Kidney epithelial cell (primary cell): ENCODE measurements around the gene HDAC1. TPM values are rescaled to one million over a fixed set of nuclear protein-coding genes. Genes with fewer than 3 reads are reported as not detected.
A peak's percentile ranks its signal among the peaks of the same experiment; 100 is the strongest.

ENCODE experiments used
- DNase-seq: peaks from one replicate; pipeline ENCODE4 v3.0.0-alpha.2; 2010; ENCODE audit warnings: low read depth
- H3K27me3 ChIP-seq: 2 replicates; pipeline ENCODE4 v1.6.0; 2011; ENCODE audit warnings: low read length; ENCODE audit not compliant: control insufficient read depth, insufficient read depth
- H3K36me3 ChIP-seq: 2 replicates; pipeline ENCODE4 v1.5.1; 2011; ENCODE audit warnings: low read length; ENCODE audit not compliant: control insufficient read depth, insufficient read depth
- H3K4me3 ChIP-seq: 2 replicates; pipeline ENCODE4 v1.5.1; 2011; ENCODE audit warnings: low read depth, mild to moderate bottlenecking, control low read depth, low read length
- CTCF ChIP-seq: IDR thresholded peaks from 2 replicates; pipeline ENCODE4 v1.5.1; 2011; ENCODE audit warnings: mild to moderate bottlenecking, moderate library complexity, low read length, control low read depth, inconsistent platforms; ENCODE audit not compliant: insufficient read depth, poor library complexity, severe bottlenecking
- total RNA-seq: library from RNA; depleted of rRNA; stranded (reverse); fragments of >200 nt; gene quantifications from 2 replicates; pipeline ENCODE4 v1.2.3, GENCODE V29; 2015

The HDAC1 gene
- total RNA-seq, 1 donor from 2014 or later = 85.7 TPM

GRCh38 chr1:32349211-32349708 is 57.4 kb downstream of the HDAC1 start:
- Histone ChIP-seq H3K36me3 (no peaks in the 10 kb centered on the region), H3K4me3 (no peak overlapping the region), H3K27me3 (no peaks in the 10 kb centered on the region)
- DNase-seq = no peak
- no peak for TF ChIP-seq CTCF

- no peak for DNase-seq
- peak; percentile 80 for TF ChIP-seq CTCF
- H3K36me3 ChIP-seq = no peaks in the 10 kb centered on the region
- H3K27me3 ChIP-seq = no peaks in the 10 kb centered on the region
- peak overlapping the region; percentile 72 for H3K4me3 ChIP-seq
Observed at GRCh38 chr1:32350785-32351398, 59.0 kb downstream of the HDAC1 start.

DNA sequence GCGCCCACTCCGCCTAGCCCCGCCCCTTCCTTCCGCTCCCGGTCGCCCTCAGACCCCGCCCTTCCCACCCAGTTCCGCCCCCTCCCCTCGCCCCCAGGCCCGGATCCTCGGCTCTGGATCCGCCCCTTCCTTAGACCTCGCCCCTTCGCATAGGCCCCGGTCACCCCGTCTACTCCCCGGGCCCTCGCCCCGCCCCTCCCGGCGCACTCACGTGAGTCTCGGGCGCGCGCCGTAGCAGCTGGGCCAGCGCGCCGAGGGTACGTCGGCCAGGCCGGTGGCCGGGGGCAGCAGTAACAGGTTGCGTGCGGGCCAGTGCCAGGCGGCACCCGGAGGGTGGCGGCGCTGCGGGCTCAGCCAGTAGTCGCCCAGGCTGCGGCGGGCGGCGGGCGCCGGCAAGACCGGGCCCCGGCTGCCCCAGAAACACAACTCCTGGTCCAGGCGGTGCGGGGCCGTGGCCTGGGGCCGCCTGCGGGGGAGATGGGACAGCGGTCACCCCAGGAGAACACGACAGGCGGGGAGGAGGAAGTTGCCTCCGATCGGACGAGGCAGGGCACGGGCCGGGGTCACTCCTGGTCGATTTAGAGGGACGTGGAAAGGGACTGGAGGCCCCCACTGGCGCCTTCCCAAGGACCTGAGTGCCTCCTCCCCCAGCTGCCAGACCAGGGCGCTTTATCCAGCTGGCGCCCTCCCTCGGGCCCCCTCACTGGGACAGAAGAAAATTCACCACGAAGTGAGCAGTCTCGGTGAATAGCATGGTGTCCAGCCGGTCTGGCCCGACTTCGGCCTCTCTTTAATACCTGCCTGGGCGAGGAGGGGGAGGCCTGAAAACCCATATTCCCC is 59.7 kb downstream of the HDAC1 start:
- peak; percentile 20 for TF ChIP-seq CTCF
- H3K36me3 ChIP-seq = no peaks in the 10 kb centered on the region
- H3K4me3 ChIP-seq = peak overlapping the region; percentile 72
- peak; percentile 50 for DNase-seq
- H3K27me3 ChIP-seq = no peaks in the 10 kb centered on the region

DNA sequence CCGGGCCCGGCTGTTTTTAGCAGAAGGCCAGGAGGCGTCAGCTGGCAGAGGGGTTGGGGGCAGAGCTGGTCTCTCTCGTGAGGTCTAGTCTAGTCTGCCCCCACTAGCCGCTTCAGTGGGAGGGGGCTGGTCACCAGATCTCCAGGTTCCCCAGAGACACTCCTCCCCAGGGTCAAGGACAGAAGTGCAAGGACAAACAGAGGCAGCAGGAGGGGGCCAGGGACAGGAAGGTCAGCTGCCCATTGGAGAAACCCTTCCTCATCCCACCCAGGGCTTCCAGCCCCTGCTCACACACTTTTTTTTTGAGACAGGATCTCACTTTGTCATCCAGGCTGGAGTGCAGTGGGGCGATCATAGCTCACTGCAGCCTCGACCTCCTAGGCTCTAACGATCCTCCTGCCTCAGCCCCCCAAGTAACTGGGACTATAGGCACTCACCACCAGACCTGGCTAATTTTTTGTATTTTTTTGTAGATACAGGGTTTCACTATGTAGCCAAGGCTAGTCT is 60.4 kb downstream of the HDAC1 start:
- TF ChIP-seq CTCF = no peak
- Histone ChIP-seq H3K36me3 (no peaks in the 10 kb centered on the region), H3K27me3 (no peaks in the 10 kb centered on the region), H3K4me3 (peak overlapping the region; percentile 72)
- DNase-seq = no peak

DNA sequence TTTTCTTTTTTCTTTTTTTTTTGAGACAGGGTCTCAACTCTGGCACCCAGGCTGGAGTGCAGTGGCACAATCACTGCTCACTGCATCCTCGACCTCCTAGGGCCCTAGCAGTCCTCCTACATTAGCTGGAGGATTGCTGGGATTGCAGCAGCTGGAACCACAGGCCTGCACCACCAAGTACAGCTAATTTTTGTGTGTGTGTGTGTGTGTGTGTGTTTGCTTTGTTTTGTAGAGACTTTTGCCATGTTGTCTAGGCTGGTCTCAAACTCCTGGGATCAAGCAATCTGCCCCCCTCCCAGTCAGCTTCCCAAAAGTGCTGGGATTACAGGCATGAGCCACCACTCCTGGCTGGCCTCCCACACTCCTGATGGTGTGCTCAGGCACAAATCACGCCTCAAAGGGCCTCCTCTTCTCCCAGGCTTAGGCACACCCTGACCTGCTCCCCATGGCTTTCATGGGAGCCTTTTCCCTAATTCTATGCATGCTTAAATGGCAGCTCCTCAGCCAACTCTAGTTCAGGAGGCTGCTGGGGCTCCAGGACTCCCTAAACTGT is 61.0 kb downstream of the HDAC1 start:
- Histone ChIP-seq H3K4me3 (no peak overlapping the region), H3K27me3 (no peaks in the 10 kb centered on the region), H3K36me3 (no peaks in the 10 kb centered on the region)
- no peak for TF ChIP-seq CTCF
- DNase-seq = no peak
